GM12801 (cell line): ENCODE measurements around the gene ITPR1.

ENCODE experiments used
- TF ChIP-seq, protein P1 (sequence below): IDR thresholded peaks from one replicate; pipeline ENCODE4 v1.5.1; 2011; ENCODE audit warnings: control low read depth; ENCODE audit not compliant: insufficient read length; ENCODE audit errors: extremely low read depth

Gene ITPR1

DNA sequence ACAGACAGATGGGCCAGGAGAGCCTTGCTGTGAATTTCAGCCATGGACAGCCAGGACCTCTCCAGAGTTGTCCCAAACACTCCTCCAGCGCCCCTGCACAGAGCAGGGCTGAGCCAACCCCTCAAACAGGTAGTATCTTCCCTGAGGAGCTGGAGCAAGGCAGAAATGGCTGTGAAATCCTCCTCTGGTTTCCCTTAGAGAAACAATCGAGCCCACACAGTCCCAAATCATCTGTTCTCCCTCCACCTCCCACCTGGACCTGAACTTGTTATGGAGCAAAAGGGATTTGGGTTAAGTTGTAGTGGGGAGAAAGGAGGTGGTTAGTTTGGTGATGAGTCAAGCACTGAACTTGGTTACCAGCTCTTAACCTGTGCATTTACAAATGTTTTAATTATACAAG is 280.4 kb downstream of the ITPR1 start:
- TF ChIP-seq, protein P1, sequence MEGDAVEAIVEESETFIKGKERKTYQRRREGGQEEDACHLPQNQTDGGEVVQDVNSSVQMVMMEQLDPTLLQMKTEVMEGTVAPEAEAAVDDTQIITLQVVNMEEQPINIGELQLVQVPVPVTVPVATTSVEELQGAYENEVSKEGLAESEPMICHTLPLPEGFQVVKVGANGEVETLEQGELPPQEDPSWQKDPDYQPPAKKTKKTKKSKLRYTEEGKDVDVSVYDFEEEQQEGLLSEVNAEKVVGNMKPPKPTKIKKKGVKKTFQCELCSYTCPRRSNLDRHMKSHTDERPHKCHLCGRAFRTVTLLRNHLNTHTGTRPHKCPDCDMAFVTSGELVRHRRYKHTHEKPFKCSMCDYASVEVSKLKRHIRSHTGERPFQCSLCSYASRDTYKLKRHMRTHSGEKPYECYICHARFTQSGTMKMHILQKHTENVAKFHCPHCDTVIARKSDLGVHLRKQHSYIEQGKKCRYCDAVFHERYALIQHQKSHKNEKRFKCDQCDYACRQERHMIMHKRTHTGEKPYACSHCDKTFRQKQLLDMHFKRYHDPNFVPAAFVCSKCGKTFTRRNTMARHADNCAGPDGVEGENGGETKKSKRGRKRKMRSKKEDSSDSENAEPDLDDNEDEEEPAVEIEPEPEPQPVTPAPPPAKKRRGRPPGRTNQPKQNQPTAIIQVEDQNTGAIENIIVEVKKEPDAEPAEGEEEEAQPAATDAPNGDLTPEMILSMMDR = no peak

DNA sequence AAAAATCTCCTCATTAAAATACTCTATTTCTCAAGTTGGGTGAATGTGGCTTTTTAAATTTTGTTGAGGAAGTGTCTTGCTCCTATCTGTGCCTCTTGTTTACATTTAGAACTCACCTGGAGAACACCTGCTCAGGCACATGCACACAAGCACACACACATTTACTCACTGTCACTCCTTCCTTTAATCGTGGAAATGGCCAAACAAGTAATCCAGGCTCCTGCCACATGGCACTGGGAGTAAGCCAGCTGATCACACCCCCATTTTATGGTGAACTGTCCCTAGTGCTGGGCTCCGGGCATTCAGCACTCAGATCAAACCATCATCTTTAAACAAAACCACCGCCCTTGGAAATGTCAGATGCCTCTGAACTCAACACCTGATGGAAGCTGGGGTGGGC is 281.4 kb downstream of the ITPR1 start:
- TF ChIP-seq, protein P1 = no peak

DNA sequence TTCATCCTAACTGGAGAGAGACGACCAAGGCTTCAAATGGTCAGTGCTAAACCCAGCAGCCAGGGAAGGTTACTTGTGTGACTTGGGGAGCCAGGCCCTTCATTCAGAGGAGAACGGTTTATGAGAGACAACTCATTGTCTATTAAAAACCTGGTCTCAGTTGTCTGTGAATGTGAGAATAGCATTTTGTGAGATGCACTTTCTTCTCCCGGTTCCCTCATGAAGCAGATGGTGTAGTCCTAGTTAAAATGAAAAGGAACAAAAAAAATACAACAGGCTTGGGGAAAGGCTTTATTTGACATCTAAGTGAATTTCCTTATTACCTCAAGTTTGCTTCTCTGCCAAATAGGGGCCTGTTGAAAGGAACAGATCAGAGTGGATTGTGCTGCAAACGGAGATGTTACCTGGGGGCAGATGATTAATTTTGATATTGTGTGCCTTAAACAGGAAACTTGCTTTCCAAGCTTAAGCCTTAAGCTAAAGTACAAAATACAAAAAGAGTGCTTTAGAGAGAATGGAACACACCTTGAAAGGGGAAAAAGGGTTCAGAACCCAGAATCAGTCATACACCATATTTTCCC is 283.3 kb downstream of the ITPR1 start:
- TF ChIP-seq, protein P1 = no peak

DNA sequence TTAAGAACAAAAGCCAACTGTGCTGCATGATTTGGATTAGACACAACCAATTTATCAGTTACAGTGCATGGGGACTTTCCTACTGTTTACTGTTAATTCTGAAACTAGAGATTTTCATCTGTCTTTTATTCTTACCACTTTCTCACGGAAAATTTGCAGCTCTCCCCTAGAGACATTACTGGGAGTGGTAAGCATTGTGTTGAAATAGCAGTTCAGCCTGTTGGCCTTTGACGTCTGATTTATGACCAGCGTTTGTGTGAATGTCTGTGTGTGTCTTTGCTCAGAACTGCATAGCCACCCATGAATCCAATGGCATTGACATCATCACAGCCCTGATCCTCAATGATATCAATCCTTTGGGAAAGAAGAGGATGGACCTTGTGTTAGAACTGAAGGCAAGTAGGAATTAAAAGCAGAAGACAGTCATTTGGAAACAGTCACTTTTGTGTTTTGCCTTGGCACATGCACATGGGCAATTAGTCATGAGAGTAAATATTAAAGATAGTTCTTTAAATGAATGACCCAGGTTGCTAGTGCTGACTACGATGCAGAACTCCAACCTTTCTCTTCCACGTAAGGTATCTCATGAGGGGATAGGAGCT is 283.9 kb downstream of the ITPR1 start:
- TF ChIP-seq, protein P1 = no peak

DNA sequence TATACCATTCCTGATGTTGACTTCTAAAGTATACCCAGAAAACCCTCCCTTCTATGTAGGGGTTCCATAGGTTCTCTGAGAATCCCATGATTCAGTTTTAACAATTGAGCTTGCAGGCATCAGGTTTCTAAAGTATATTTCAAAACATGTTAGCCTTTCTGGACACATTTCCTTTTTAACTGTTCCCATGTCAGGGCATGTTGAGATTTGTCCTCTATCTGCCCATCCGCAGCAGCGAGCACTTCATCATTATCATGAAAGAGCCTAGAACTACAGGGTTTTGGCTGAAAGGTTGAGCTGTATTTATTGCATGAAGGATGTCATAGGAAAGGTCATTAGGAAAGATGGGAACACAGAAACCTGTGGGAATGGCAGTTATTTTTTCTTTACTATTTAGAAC is 285.0 kb downstream of the ITPR1 start:
- TF ChIP-seq, protein P1 = no peak

DNA sequence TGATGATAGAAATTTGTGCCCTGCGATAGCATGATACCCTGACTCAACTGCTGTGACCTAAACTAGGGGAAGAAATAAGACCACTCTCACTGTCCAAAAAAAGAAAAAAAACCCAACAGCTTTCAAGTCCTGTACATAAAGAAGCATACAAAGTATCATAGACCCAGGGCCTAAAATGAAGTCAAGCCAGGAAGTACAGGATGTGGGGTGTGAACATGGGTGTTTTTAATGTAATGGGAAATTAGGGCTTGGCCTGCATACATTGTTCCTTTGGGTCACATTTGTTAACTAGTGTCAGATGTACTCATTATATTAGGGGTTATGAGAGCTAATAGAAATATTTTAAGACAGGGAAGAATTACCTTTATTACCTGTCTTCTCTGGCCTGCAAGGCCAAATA is 285.6 kb downstream of the ITPR1 start:
- TF ChIP-seq, protein P1 = no peak

DNA sequence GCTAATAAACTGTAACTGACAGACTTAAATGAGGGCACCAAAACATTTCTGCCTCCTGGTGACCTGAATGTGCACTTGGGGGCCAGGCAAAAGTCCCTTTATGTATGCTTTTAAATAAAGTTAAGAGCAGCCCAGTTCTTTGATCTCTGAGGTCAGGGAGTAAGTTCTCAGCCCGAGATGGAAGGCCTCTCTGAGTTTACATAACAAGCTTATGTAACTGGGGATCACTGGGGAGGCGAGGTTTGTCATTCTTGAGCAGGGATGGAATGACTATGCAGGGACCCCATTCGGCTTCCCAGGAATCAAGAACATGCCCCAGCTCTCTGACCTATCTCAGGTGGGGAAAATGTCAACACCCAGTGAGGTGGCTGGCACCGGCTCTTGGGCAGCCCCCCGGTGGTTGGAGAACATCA is 287.4 kb downstream of the ITPR1 start:
- TF ChIP-seq, protein P1 = no peak
